Skeletal muscle satellite cell (primary cell): ENCODE measurements around the gene HIP1R.

Source experiments
- H3K27me3 ChIP-seq: 2 replicates; pipeline ENCODE4 v1.7.0; 2013; ENCODE audit warnings: low read length; ENCODE audit not compliant: control insufficient read depth, insufficient read depth
- H3K36me3 ChIP-seq: 2 replicates; pipeline ENCODE4 v1.7.0; 2013; ENCODE audit warnings: mild to moderate bottlenecking, control low read depth, low read length; ENCODE audit not compliant: insufficient read depth
- H3K4me1 ChIP-seq: 2 replicates; pipeline ENCODE4 v1.7.0; 2013; ENCODE audit warnings: low read length; ENCODE audit not compliant: control insufficient read depth, insufficient read depth
- H3K4me2 ChIP-seq: 2 replicates; pipeline ENCODE4 v1.7.0; 2013; ENCODE audit warnings: mild to moderate bottlenecking, low read length
- H3K4me3 ChIP-seq: 2 replicates; pipeline ENCODE4 v1.7.0; 2013; ENCODE audit warnings: low read length
- H3K9ac ChIP-seq: 2 replicates; pipeline ENCODE4 v1.7.0; 2013; ENCODE audit warnings: mild to moderate bottlenecking, low read depth, low read length, moderate library complexity
- H3K9me3 ChIP-seq: replicated peaks from 2 replicates; pipeline ENCODE4 v1.7.0; 2013; ENCODE audit warnings: mild to moderate bottlenecking, control low read depth, low read length

The HIP1R gene

GRCh38 chr12:122860040-122860853, 25.0 kb downstream of the HIP1R start:
- Histone ChIP-seq H3K36me3 (peaks cover 31% of the 10 kb centered on the region), H3K9me3 (no peaks in the 10 kb centered on the region), H3K27me3 (no peaks in the 10 kb centered on the region), H3K9ac (no peak overlapping the region), H3K4me2 (no peak overlapping the region), H3K4me3 (no peak overlapping the region), H3K4me1 (no peaks in the 10 kb centered on the region)

GRCh38 chr12:122860854-122861586, 25.8 kb downstream of the HIP1R start:
- Histone ChIP-seq H3K4me2 (no peak overlapping the region), H3K36me3 (peaks cover 26% of the 10 kb centered on the region), H3K9me3 (no peaks in the 10 kb centered on the region), H3K4me3 (no peak overlapping the region), H3K4me1 (no peaks in the 10 kb centered on the region), H3K9ac (no peak overlapping the region), H3K27me3 (no peaks in the 10 kb centered on the region)

GRCh38 chr12:122861587-122861970, 26.3 kb downstream of the HIP1R start:
- Histone ChIP-seq H3K36me3 (peaks cover 22% of the 10 kb centered on the region), H3K9ac (no peak overlapping the region), H3K9me3 (no peaks in the 10 kb centered on the region), H3K27me3 (no peaks in the 10 kb centered on the region), H3K4me1 (no peaks in the 10 kb centered on the region), H3K4me3 (no peak overlapping the region), H3K4me2 (no peak overlapping the region)

- Histone ChIP-seq H3K4me3 (no peak overlapping the region), H3K4me2 (no peak overlapping the region), H3K4me1 (no peaks in the 10 kb centered on the region), H3K27me3 (no peaks in the 10 kb centered on the region), H3K9me3 (no peaks in the 10 kb centered on the region), H3K36me3 (peaks cover 24% of the 10 kb centered on the region), H3K9ac (no peak overlapping the region)
Measured at GRCh38 chr12:122862110-122862634, 26.9 kb downstream of the HIP1R start.

DNA sequence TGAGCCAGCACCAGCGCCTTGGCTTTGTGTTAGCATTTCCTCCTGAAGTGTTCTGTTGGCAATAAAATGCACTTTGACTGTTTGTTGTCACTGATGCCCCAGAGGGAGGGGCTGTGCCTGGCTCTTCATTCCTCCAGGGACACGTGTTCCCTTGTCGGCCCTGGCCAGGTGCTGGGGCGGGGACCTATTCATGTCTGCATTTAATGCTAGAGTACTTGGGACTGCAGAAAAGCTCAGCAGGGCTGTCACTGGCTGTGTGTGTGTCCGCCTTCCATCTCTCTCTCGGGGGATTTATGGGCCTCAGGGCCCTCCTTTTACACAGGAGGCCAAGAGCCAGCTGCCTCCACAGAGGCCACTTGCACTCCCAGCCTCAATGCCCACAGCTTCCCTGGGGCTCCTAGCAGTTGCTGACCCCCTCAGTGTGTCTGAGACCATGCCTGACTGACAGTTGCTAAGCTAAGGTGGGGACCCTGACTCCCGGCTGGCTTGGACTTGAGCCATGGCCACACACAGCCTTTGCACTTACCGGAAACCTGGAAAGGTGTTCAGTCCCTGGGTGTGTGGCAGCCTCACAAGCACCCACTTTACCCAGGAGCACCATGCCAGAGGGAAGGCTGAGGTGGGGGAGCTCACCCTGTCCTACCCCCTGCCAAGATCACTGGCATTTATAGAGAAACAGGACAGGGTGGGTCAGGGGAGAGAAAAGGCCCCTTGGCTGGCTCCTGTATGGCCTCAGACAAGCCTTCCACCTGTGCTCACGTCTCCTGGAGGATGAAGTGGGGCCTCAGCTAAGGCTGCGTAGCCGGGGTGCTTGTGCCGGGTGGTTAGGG, 27.8 kb downstream of the HIP1R start:
- Histone ChIP-seq H3K36me3 (peaks cover 19% of the 10 kb centered on the region), H3K9me3 (no peaks in the 10 kb centered on the region), H3K27me3 (no peaks in the 10 kb centered on the region), H3K9ac (no peak overlapping the region), H3K4me1 (peaks cover 6% of the 10 kb centered on the region), H3K4me3 (no peak overlapping the region), H3K4me2 (no peak overlapping the region)

DNA sequence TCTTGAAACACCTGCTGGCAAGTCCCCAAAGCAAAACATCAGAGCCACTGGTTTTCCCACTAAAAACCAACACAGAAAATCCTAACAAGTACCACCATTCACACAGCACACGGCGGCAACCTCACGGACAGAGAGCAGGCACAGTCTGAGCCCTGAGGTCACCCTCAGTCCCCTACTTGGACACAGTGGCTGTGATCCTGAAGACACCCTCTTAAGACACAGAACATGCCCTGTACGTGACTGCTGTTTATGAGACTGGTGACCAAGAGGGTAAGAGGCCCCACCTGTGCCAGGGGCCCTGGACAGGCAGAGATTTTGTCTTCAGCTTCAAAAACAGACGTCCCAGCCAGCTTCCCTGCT, 29.6 kb downstream of the HIP1R start:
- Histone ChIP-seq H3K4me1 (peaks cover 8% of the 10 kb centered on the region), H3K4me3 (no peak overlapping the region), H3K36me3 (peaks cover 33% of the 10 kb centered on the region), H3K9ac (no peak overlapping the region), H3K9me3 (no peaks in the 10 kb centered on the region), H3K4me2 (no peak overlapping the region), H3K27me3 (no peaks in the 10 kb centered on the region)

DNA sequence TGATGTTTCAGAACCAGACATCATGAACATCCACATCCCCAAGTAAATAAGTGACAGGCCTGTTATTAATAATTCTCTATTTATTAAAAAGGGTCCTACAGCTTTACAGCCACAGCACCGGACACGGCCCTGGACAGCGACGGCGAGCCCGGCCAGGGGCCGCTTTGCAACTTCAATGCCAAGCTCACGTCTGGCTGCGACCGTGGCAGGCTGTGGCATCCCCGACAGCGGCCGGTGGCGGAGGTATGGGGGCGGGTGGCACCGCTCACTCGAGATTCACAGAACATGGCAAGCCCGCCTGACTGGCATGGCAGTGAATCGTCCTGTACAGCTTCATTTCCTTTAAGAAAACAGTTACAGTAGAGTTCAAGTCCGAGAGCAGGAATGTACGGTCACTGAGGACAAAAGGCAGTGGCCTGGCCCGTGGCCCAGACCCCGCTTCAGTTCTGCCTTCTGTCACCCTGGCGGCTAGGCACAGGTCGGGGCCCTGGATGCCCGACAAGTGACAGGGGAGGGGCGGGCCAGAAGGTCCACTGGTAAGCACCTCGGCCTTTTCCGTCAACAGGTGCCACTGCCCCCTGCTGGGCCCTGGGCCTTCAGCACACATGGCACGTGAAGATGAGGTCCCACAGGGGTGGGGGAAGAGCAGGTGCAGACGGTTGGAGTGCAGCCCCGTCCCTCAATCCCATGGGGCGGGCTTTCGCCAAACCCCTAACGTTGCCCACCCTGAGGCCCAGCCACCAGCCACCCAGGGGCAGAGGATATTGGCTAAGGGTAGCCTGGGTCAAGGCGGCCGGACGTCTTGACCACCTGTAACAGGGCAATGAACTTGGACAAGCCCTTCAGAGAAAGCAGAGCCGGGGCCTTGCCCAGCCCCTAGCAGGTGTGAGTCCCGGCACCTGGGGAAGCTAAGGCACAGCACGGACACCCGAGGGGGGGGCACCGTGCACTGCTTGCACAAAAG, 30.3 kb downstream of the HIP1R start:
- Histone ChIP-seq H3K4me2 (no peak overlapping the region), H3K4me3 (no peak overlapping the region), H3K27me3 (no peaks in the 10 kb centered on the region), H3K9me3 (no peaks in the 10 kb centered on the region), H3K36me3 (peaks cover 37% of the 10 kb centered on the region), H3K4me1 (peaks cover 11% of the 10 kb centered on the region), H3K9ac (no peak overlapping the region)

- no peak overlapping the region for H3K9ac ChIP-seq
Measured at GRCh38 chr12:122866379-122866778, 31.1 kb downstream of the HIP1R start.

DNA sequence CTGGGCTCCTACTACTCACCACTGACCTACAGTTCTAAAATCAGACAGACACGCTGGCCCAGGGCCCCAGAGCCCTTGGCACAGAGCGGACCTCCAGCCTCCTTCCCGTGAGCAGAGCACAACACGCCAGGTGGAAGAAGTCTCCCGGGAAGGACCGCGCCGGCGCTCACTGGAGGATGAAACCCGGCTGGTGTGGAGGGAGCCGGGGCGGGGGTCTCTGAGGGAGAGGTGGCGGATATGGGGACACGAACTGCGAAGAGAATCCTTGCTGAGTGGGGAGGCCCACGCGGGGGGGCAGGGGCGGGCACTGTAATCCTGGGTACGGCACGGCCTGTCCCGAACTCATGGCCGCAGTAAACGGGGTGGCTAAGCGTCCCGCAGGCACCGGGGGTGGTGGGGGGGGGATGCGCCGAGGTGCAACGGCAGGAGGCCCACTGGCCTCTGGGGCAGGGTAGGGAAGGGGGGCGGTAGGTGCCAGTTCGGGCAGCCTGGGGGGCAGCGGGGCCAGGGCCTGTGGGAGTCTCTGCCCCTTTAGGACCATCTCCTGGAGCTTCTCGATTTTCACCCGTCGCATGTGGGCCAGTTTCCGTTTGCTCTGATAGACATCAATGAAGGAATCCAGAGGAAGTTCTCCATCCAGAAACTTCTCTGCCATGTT, 31.8 kb downstream of the HIP1R start:
- Histone ChIP-seq H3K36me3 (peaks cover 29% of the 10 kb centered on the region), H3K27me3 (no peaks in the 10 kb centered on the region), H3K4me2 (no peak overlapping the region), H3K9ac (no peak overlapping the region), H3K4me1 (peaks cover 27% of the 10 kb centered on the region), H3K4me3 (no peak overlapping the region), H3K9me3 (no peaks in the 10 kb centered on the region)

More at GRCh38 chr12:122866379-122866778, 31.1 kb downstream of the HIP1R start:
- H3K27me3 ChIP-seq: no peaks in the 10 kb centered on the region
- no peak overlapping the region for H3K4me2 ChIP-seq
- no peak overlapping the region for H3K4me3 ChIP-seq
- H3K4me1 ChIP-seq: peaks cover 20% of the 10 kb centered on the region
- H3K9me3 ChIP-seq: no peaks in the 10 kb centered on the region
- peaks cover 33% of the 10 kb centered on the region for H3K36me3 ChIP-seq

DNA sequence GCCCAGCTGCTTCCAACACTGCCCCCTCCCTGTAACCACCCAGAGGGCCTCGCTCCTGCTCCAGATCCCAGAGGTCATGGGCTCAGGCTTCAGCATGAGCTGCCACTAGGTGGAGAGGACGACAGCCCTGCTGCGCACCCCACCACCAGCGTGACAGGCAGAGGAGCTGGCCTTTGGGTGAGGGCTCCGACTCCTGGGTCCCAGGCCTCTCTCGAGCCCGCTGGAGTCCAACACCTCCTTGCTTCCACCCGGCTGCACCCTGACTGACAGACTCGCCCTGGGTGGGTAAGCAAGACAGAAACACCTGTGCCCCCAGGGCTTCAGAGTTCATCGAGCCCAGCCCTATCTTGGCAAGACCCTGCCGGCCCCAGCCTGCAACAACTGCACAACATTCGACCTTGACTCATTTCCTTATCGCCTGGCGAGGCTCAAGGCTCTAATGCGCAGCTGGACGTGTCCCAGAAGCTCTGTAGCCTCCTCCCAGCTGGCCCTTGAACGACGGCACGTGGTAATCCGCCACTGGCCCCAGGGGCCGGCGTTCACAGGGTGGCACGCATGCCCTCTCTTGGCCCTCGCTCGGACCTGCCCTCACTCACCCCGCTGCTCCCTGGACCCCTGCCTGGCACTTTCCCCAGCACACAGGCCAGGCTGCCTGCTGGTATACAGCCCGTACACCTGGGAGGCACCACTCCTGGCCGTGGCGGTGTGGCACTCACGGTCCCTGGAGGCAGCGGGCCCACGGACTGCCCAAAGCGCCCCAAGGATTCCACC, 32.6 kb downstream of the HIP1R start:
- Histone ChIP-seq H3K4me1 (peaks cover 35% of the 10 kb centered on the region), H3K9ac (no peak overlapping the region), H3K4me2 (no peak overlapping the region), H3K27me3 (no peaks in the 10 kb centered on the region), H3K4me3 (no peak overlapping the region), H3K9me3 (no peaks in the 10 kb centered on the region), H3K36me3 (peaks cover 28% of the 10 kb centered on the region)
